Uterus (tissue), 2 donors: Measurements from ENCODE around the gene LLPH.

ENCODE experiments used
- CTCF ChIP-seq, 4 experiments: fragments of 200-600 bp in 2 of 4; fragments of 450-650 bp in 2 of 4; sonication (generic) in 2 of 4; IDR thresholded peaks; one replicate each; pipeline ENCODE4 v1.5.1; 2016 to 2019; ENCODE audit warnings: antibody characterized with exemption in 4 of 4, mild to moderate bottlenecking in 2 of 4, moderate library complexity in 1 of 4
- POLR2A ChIP-seq, 2 donors: fragments of 450-650 bp; IDR thresholded peaks; one replicate each; pipeline ENCODE4 v1.6.1; 2016; ENCODE audit warnings: antibody characterized with exemption in 2 of 2, mild to moderate bottlenecking in 1 of 2, moderate library complexity in 1 of 2

- no peak for TF ChIP-seq CTCF (IDR thresholded peaks at IDR 0.05)
- no peak for TF ChIP-seq POLR2A (IDR thresholded peaks at IDR 0.05)
These were observed 40.4 kb downstream of the LLPH start for GRCh38 chr12:66090157-66090556.
